Keratinocyte (primary cell): ENCODE data around the gene RPTN. TPM values are rescaled to one million over a fixed set of nuclear protein-coding genes. Genes with fewer than 3 reads are reported as not detected.
A peak's percentile ranks its signal among the peaks of the same experiment; 100 is the strongest.

Source experiments
- DNase-seq: peaks from one replicate; pipeline ENCODE4 v3.0.0-alpha.2; 2011; ENCODE audit warnings: low read depth, missing footprints, low spot score
- FAIRE-seq: peaks from 2 replicates; lab custom pipeline; 2011; peaks lifted over from hg19 to GRCh38; lab: Jason Lieb, UNC
- H2AFZ ChIP-seq: 2 replicates; pipeline ENCODE4 v1.6.0; 2012; ENCODE audit warnings: low read length, control low read depth, inconsistent platforms; ENCODE audit not compliant: control insufficient read depth
- H3K27ac ChIP-seq: 2 replicates; pipeline ENCODE4 v1.5.1; 2011; ENCODE audit warnings: low read length; ENCODE audit not compliant: control insufficient read depth, insufficient read depth
- H3K27me3 ChIP-seq: 3 replicates; pipeline ENCODE4 v1.6.0; 2011; ENCODE audit warnings: low read length; ENCODE audit not compliant: control insufficient read depth, insufficient read depth; ENCODE audit errors: extremely low read depth
- H3K36me3 ChIP-seq, 2 experiments: 2 replicates in 1 of 2; 3 replicates in 1 of 2; pipeline ENCODE4 v1.5.1; 2011; ENCODE audit warnings: low read length in 2 of 2, mild to moderate bottlenecking in 1 of 2; ENCODE audit not compliant: control insufficient read depth in 2 of 2, insufficient read depth in 2 of 2; ENCODE audit errors: extremely low read depth in 1 of 2
- H3K4me1 ChIP-seq: 3 replicates; pipeline ENCODE4 v1.5.1; 2011; ENCODE audit warnings: low read length; ENCODE audit not compliant: control insufficient read depth, insufficient read depth; ENCODE audit errors: extremely low read depth
- H3K4me2 ChIP-seq: 3 replicates; pipeline ENCODE4 v1.6.0; 2011; ENCODE audit warnings: low read depth, low read length; ENCODE audit not compliant: control insufficient read depth, insufficient read depth; ENCODE audit errors: extremely low read depth
- H3K4me3 ChIP-seq, 3 experiments: fragments of 200-600 bp in 1 of 3; sonication (generic) in 1 of 3; 2 replicates in 2 of 3; 3 replicates in 1 of 3; pipeline ENCODE4 v1.5.1; 2011 to 2016; ENCODE audit warnings: low read length in 3 of 3, mild to moderate bottlenecking in 3 of 3, control low read depth in 2 of 3, inconsistent platforms in 1 of 3, low read depth in 1 of 3, mixed read lengths in 1 of 3, mixed run types in 1 of 3, moderate library complexity in 1 of 3; ENCODE audit not compliant: control insufficient read depth in 2 of 3, insufficient read depth in 2 of 3; ENCODE audit errors: extremely low read depth in 1 of 3
- H3K79me2 ChIP-seq: 2 replicates; pipeline ENCODE4 v1.6.0; 2012; ENCODE audit warnings: low read length; ENCODE audit not compliant: control insufficient read depth, insufficient read depth
- H3K9ac ChIP-seq: 3 replicates; pipeline ENCODE4 v1.6.0; 2011; ENCODE audit warnings: low read length; ENCODE audit not compliant: control insufficient read depth, insufficient read depth; ENCODE audit errors: extremely low read depth
- H3K9me1 ChIP-seq: 3 replicates; pipeline ENCODE4 v1.6.0; 2011; ENCODE audit warnings: low read length; ENCODE audit not compliant: control insufficient read depth, insufficient read depth; ENCODE audit errors: extremely low read depth
- H3K9me3 ChIP-seq: 2 replicates; pipeline ENCODE4 v1.5.1; 2012; ENCODE audit warnings: low read depth, low read length; ENCODE audit not compliant: control insufficient read depth
- H4K20me1 ChIP-seq: 3 replicates; pipeline ENCODE4 v1.6.0; 2011; ENCODE audit warnings: low read length; ENCODE audit not compliant: control insufficient read depth, insufficient read depth; ENCODE audit errors: extremely low read depth
- EZH2 ChIP-seq: IDR thresholded peaks from one replicate; pipeline ENCODE4 v1.6.1; 2012; ENCODE audit warnings: inconsistent platforms, mild to moderate bottlenecking, low read length, moderate library complexity
- dilution Hi-C: fragments of 300-500 bp; cut with MboI; formaldehyde crosslinking; loops from one replicate; pipeline ENCODE4 v1.7.0; 2020; ENCODE audit warnings: low sequenced_read_pairs; ENCODE audit not compliant: extremely low pct_ligation_motif_present
- polyA plus RNA-seq, 5 experiments: library from polyadenylated mRNA; depleted of rRNA in 3 of 5; stranded (reverse) in 3 of 5; stranded (forward) in 1 of 5; unstranded in 1 of 5; fragments of >200 nt; gene quantifications; 1 replicate in 1 of 5; 2 replicates in 3 of 5; 3 replicates in 1 of 5; pipeline versions ENCODE4 v1.2.1 to v1.2.3, GENCODE V29; 2011 to 2012; ENCODE audit warnings: missing spikeins in 2 of 5, low read depth in 1 of 5, low replicate concordance in 1 of 5
- TF ChIP-seq, protein P1 (sequence below), 3 experiments: IDR thresholded peaks in 1 of 3; conservative IDR thresholded peaks in 1 of 3; optimal IDR thresholded peaks in 1 of 3; 2 replicates in 2 of 3; 3 replicates in 1 of 3; pipeline versions ENCODE3 to v1.5.1; 2011; ENCODE audit warnings: low read length in 3 of 3, mild to moderate bottlenecking in 3 of 3, moderate library complexity in 2 of 3, control low read depth in 1 of 3, inconsistent platforms in 1 of 3; ENCODE audit not compliant: insufficient read depth in 2 of 3; ENCODE audit errors: extremely low read depth in 1 of 3

The RPTN gene
- polyA plus RNA-seq, 1 donor (not counting 4 experiments of a cell fraction or from before 2014, with no cell fraction given): 0.64 TPM

DNA sequence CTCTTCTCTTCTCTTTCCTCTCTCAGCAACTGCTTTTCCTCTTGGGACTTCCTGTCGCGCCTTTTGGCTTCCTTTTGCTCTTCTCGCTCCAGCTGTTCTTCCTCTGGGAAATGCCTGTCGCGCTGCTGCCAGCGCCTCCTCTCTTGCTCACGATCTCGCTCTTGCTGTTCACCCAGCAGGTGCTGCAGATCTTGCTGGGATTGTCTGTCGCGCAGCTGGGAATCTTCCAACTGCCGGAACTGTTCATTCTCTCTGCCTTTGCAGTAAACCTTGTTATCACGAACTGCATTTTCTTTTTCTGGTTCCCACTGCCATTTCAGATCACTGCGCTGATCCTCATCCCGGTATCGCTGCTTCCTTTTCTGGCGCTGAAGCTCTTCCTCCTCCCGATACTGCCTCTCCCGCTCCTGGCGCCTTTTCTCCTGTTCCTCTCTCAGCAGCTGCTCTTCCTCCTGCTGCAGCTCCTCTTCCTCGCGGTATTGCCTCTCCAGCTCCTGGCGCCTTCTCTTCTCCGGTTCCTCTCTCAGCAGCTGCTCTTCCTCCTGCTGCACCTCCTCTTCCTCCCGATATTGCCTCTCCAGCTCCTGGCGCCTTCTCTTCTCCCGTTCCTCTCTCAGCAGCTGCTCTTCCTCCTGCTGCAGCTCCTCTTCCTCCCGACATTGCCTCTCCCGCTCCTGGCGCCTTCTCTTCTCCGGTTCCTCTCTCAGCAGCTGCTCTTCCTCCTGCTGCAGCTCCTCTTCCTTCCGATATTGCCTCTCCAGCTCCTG lies 49.6 kb downstream of the RPTN start:
- Histone ChIP-seq H3K27ac (no peak overlapping the region), H3K4me2 (peak overlapping the region; percentile 96), H3K4me3 (peak overlapping the region; percentile 40 to 67 (median 56)), H3K4me1 (peaks cover 13% of the 10 kb centered on the region), H3K27me3 (peaks cover 39% of the 10 kb centered on the region), H3K79me2 (no peaks in the 10 kb centered on the region), H3K9me3 (no peaks in the 10 kb centered on the region), H3K9ac (peak overlapping the region; percentile 7), H3K9me1 (no peaks in the 10 kb centered on the region), H2AFZ (peak overlapping the region; percentile 78), H4K20me1 (no peaks in the 10 kb centered on the region), H3K36me3 (no peaks in the 10 kb centered on the region)
- DNase-seq: no peak
- dilution Hi-C loops: no loop called here
- no peak for FAIRE-seq
- TF ChIP-seq, protein P1, sequence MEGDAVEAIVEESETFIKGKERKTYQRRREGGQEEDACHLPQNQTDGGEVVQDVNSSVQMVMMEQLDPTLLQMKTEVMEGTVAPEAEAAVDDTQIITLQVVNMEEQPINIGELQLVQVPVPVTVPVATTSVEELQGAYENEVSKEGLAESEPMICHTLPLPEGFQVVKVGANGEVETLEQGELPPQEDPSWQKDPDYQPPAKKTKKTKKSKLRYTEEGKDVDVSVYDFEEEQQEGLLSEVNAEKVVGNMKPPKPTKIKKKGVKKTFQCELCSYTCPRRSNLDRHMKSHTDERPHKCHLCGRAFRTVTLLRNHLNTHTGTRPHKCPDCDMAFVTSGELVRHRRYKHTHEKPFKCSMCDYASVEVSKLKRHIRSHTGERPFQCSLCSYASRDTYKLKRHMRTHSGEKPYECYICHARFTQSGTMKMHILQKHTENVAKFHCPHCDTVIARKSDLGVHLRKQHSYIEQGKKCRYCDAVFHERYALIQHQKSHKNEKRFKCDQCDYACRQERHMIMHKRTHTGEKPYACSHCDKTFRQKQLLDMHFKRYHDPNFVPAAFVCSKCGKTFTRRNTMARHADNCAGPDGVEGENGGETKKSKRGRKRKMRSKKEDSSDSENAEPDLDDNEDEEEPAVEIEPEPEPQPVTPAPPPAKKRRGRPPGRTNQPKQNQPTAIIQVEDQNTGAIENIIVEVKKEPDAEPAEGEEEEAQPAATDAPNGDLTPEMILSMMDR (optimal IDR thresholded peaks at IDR 0.05 in 1 of 3, IDR thresholded peaks at IDR 0.05 in 1 of 3, conservative IDR thresholded peaks at IDR 0.05 in 1 of 3; ENCODE audit: extremely low read depth in 1 of 3, insufficient read depth in 2 of 3, low read length in 3 of 3): no peak
- no peak for TF ChIP-seq EZH2

DNA sequence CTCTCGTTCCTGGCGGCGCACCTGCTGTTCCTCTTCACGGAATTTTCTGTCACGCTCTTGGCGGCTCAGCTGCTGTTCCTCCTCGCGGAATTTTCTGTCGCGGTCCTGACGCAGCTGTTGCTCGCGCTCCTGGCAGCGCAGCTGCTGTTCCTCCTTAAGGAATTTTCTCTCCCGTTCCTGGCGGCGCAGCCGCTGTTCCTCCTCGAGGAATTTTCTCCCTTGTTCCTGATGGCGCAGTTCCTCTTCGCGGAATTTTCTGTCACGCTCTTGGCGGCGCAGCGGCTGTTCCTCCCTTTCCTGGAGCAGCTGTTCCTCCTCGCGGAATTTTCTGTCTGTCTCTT lies 50.2 kb downstream of the RPTN start:
- H3K4me3 ChIP-seq: peak overlapping the region; percentile 31 to 67 (median 56)

More for the DNA sequence above, 50.2 kb downstream of the RPTN start:
- Histone ChIP-seq H3K9ac (peak overlapping the region; percentile 7), H3K4me2 (peak overlapping the region; percentile 96), H3K36me3 (no peaks in the 10 kb centered on the region), H3K79me2 (no peaks in the 10 kb centered on the region), H3K9me3 (no peaks in the 10 kb centered on the region), H3K27ac (no peak overlapping the region), H2AFZ (no peak overlapping the region), H3K4me1 (peaks cover 13% of the 10 kb centered on the region), H4K20me1 (no peaks in the 10 kb centered on the region), H3K27me3 (peaks cover 39% of the 10 kb centered on the region), H3K9me1 (no peaks in the 10 kb centered on the region)
- TF ChIP-seq, protein P1 (optimal IDR thresholded peaks at IDR 0.05 in 1 of 3, IDR thresholded peaks at IDR 0.05 in 1 of 3, conservative IDR thresholded peaks at IDR 0.05 in 1 of 3; ENCODE audit: extremely low read depth in 1 of 3, insufficient read depth in 2 of 3, low read length in 3 of 3): no peak
- no peak for TF ChIP-seq EZH2
- FAIRE-seq: no peak
- dilution Hi-C loops: no loop called here
- no peak for DNase-seq
